Measurements from ENCODE around the gene RB1. TPM values are rescaled to one million over a fixed set of nuclear protein-coding genes. Genes with fewer than 3 reads are reported as not detected.

Gene RB1
- total and polyA plus RNA-seq, 2 donors, result 30.2 to 52.3 TPM

DNA sequence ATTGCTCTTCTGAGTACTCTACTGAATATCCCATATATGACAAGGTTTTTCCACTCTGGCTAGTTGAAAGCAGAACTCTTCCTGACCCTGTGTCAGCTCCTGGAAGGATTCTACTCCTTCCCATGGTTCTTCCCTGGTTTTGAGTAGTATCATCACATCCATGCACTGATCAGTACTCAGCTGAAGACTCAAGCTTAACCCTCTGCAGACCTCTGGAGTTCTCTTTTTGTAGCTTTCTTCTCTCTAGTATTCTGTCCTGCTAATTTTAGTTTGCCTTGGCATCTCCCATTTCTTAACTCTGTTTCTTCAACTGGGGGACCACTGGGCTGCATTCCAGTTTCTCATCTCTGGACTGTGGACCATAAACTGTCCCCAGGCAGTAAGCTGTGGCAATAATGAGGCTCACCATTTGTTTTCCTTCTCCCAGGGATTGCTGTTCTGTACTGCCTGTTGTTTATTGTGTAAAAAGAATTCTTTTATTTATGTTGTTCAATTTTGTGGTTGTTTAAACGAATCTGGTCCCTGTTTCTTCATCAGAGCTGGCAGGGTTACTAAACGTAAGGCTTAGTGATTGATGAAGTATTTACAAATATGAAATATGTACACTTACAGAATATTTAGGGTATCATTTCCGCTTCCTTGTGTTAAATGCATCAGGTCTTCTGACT lies 89.6 kb downstream of the RB1 start:
- H3K4me3 ChIP-seq (ENCODE audit: low read length in 2 of 2), result no peak overlapping the region
- H3K9me3 ChIP-seq (ENCODE audit: control insufficient read depth in 2 of 2, insufficient read depth in 1 of 2, low read length in 1 of 2), result peaks cover 0 to 4% of the 10 kb centered on the region in 2 donors
- no peaks in the 10 kb centered on the region for H3K27me3 ChIP-seq (ENCODE audit: control insufficient read depth in 2 of 2, insufficient read depth in 1 of 2, low read length in 1 of 2)
- H3K4me1 ChIP-seq (ENCODE audit: control insufficient read depth in 2 of 2, insufficient read depth in 2 of 2, low read length in 2 of 2), result no peaks in the 10 kb centered on the region
- H3K27ac ChIP-seq (ENCODE audit: low read depth in 1 of 2, low read length in 1 of 2), result no peak overlapping the region
- DNase-seq (ENCODE audit: low read depth in 6 of 9, low spot score in 9 of 9), result no peak
- H3K36me3 ChIP-seq (ENCODE audit: control insufficient read depth in 2 of 2, insufficient read depth in 2 of 2, low read length in 1 of 2), result peaks cover 12 to 19% of the 10 kb centered on the region in 2 donors
- WGBS, result 98% methylated on average over 3 of the region's 3 CpGs

DNA sequence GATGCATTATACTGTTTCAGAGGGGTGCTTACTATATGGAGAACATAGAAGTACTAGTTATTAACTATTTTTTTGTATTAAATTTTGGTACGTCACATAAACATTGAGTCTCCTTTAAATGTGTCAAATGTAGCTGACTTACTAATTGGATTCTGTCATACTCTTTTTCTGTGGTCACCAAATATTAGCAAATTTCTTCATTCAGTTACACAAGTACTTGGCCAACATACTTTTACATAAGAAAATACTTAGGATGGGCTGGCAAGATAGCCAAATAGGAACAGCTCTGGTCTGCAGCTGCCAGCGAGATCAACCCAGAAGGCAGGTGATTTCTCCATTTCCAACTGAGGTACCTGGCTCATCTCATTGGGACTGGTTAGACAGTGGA lies 90.1 kb downstream of the RB1 start:
- H3K4me1 ChIP-seq (ENCODE audit: control insufficient read depth in 2 of 2, insufficient read depth in 2 of 2, low read length in 2 of 2), result no peaks in the 10 kb centered on the region
- H3K9me3 ChIP-seq (ENCODE audit: control insufficient read depth in 2 of 2, insufficient read depth in 1 of 2, low read length in 1 of 2), result peaks cover 0 to 4% of the 10 kb centered on the region in 2 donors
- H3K27me3 ChIP-seq (ENCODE audit: control insufficient read depth in 2 of 2, insufficient read depth in 1 of 2, low read length in 1 of 2), result no peaks in the 10 kb centered on the region
- H3K27ac ChIP-seq (ENCODE audit: low read depth in 1 of 2, low read length in 1 of 2), result no peak overlapping the region
- H3K4me3 ChIP-seq (ENCODE audit: low read length in 2 of 2), result no peak overlapping the region
- peaks cover 12 to 19% of the 10 kb centered on the region in 2 donors for H3K36me3 ChIP-seq (ENCODE audit: control insufficient read depth in 2 of 2, insufficient read depth in 2 of 2, low read length in 1 of 2)
- no peak for DNase-seq (ENCODE audit: low read depth in 6 of 9, low spot score in 9 of 9)
- 98% methylated on average over 2 of the region's 2 CpGs for WGBS

DNA sequence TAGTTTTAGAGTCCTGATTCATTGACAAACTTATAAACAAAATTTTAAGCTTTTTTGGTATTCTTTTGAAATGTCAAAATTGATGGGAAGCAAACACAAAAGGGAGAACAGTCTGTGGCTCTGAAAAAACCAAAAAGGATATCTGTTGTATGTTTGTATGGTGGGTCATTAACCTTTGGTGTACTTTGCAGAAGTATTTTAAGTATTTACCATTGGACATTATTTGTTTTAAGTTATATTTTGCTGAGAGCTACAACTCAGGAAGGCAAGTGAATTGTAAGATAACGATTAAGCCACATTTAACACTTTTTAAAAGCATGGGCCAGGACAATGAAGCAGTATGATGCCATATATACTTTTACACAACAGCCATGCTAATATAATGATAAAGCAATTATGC lies 94.2 kb downstream of the RB1 start:
- Histone ChIP-seq H3K27ac (ENCODE audit: low read depth in 1 of 2, low read length in 1 of 2) (no peak overlapping the region), H3K4me1 (ENCODE audit: control insufficient read depth in 2 of 2, insufficient read depth in 2 of 2, low read length in 2 of 2) (peaks cover 0 to 4% of the 10 kb centered on the region in 2 donors)
- 61% methylated on average over 1 of the region's 1 CpG for WGBS

DNA sequence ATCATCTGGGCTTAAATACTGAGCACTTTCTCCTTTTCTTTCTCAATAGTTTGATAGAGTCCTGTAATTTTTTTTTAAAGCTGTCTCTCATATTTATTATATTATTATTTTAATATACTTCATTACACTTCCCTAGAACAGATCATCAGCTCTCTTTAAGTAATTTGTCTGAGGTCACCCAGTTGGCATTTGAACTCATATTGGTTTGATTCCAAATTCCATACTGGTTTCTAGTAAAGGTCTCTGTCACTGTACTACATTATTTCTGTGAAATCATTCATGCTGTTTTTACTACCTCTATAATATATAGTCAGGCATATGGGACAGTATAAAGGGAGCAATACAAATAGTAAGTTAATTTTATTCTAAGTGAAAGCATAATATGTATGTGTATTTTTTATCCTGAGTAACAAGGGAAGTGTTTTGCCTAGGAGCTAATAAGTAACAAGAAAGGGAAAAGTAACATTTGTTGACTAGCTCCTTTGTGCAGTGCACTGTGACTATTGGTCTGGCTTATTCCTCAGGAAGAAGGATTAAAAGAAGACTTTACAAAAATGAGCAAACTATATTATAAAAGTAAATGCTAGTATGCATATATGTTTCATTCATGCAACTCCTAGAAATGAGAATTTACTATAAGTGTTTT lies 95.0 kb downstream of the RB1 start:
- peaks cover 12% of the 10 kb centered on the region in 2 donors for H3K36me3 ChIP-seq (ENCODE audit: control insufficient read depth in 2 of 2, insufficient read depth in 2 of 2, low read length in 1 of 2)
- H3K27ac ChIP-seq (ENCODE audit: low read depth in 1 of 2, low read length in 1 of 2), result no peak overlapping the region
- no peaks in the 10 kb centered on the region for H3K9me3 ChIP-seq (ENCODE audit: control insufficient read depth in 2 of 2, insufficient read depth in 1 of 2, low read length in 1 of 2)
- H3K27me3 ChIP-seq (ENCODE audit: control insufficient read depth in 2 of 2, insufficient read depth in 1 of 2, low read length in 1 of 2), result no peaks in the 10 kb centered on the region
- peaks cover 4 to 5% of the 10 kb centered on the region in 2 donors for H3K4me1 ChIP-seq (ENCODE audit: control insufficient read depth in 2 of 2, insufficient read depth in 2 of 2, low read length in 2 of 2)
- H3K4me3 ChIP-seq (ENCODE audit: low read length in 2 of 2), result no peak overlapping the region
- DNase-seq (ENCODE audit: low read depth in 6 of 9, low spot score in 9 of 9), result no peak

More for the DNA sequence above, 94.2 kb downstream of the RB1 start:
- no peaks in the 10 kb centered on the region for H3K27me3 ChIP-seq (ENCODE audit: control insufficient read depth in 2 of 2, insufficient read depth in 1 of 2, low read length in 1 of 2)
- H3K4me3 ChIP-seq (ENCODE audit: low read length in 2 of 2), result no peak overlapping the region
- no peak for DNase-seq (ENCODE audit: low read depth in 6 of 9, low spot score in 9 of 9)
- peaks cover 12 to 19% of the 10 kb centered on the region in 2 donors for H3K36me3 ChIP-seq (ENCODE audit: control insufficient read depth in 2 of 2, insufficient read depth in 2 of 2, low read length in 1 of 2)
- H3K9me3 ChIP-seq (ENCODE audit: control insufficient read depth in 2 of 2, insufficient read depth in 1 of 2, low read length in 1 of 2), result no peaks in the 10 kb centered on the region

DNA sequence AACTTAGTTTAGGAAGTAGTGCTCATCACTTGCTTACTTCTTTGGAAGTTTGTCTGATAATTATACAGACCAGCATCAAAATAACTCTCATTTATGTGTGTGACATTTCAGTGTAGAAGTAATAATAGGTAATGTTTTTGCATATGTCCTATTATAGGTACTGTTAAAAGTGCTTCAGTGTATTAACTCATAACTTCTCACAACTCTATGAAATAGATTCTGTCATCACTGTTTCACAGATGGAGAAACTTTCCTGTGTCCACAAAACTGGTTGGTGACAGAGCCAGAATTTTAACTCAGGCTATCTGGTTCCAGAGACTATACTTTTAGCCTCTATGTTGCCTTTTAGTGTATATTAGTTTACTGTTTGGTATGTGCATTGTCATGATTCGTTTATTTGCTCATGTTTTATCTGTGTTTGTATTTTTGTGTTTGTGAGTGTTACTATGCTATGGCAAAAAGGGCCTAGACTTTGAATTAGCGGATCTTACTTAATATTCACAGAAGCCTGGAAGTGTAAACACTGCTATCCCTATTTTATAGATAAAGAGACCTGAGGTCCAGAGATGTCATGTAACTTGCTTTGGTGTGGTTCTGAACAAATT lies 96.6 kb downstream of the RB1 start:
- Histone ChIP-seq H3K27ac (ENCODE audit: low read depth in 1 of 2, low read length in 1 of 2) (no peak overlapping the region), H3K36me3 (ENCODE audit: control insufficient read depth in 2 of 2, insufficient read depth in 2 of 2, low read length in 1 of 2) (no peaks in the 10 kb centered on the region), H3K9me3 (ENCODE audit: control insufficient read depth in 2 of 2, insufficient read depth in 1 of 2, low read length in 1 of 2) (no peaks in the 10 kb centered on the region), H3K27me3 (ENCODE audit: control insufficient read depth in 2 of 2, insufficient read depth in 1 of 2, low read length in 1 of 2) (no peaks in the 10 kb centered on the region), H3K4me1 (ENCODE audit: control insufficient read depth in 2 of 2, insufficient read depth in 2 of 2, low read length in 2 of 2) (peaks cover 9% of the 10 kb centered on the region in 2 donors), H3K4me3 (ENCODE audit: low read length in 2 of 2) (no peak overlapping the region)
- 89% methylated on average over 2 of the region's 2 CpGs for WGBS
- no peak for DNase-seq (ENCODE audit: low read depth in 6 of 9, low spot score in 9 of 9)

DNA sequence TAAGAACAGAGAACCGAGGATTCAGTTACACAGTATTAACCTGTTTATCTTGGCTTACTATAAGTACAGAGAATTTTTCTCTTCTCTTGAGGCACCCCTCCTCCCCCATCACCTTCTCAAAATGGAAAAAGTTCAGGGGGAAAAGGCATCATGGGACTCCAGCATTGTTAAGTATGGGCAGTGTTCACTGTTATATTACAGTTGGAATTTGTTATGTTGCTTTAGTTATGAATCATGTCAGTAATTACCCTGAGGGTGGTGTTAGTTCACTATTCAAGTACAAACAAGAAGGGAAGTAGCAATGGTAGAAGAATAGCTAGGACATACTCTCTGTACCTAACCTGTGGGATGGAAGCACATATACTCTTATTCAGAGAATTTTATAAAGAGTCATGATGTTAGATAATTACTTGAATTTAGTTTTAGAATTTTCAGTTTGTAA lies 97.3 kb downstream of the RB1 start:
- no peaks in the 10 kb centered on the region for H3K36me3 ChIP-seq (ENCODE audit: control insufficient read depth in 2 of 2, insufficient read depth in 2 of 2, low read length in 1 of 2)
- no peaks in the 10 kb centered on the region for H3K27me3 ChIP-seq (ENCODE audit: control insufficient read depth in 2 of 2, insufficient read depth in 1 of 2, low read length in 1 of 2)
- H3K9me3 ChIP-seq (ENCODE audit: control insufficient read depth in 2 of 2, insufficient read depth in 1 of 2, low read length in 1 of 2), result no peaks in the 10 kb centered on the region
- peaks cover 9% of the 10 kb centered on the region in 2 donors for H3K4me1 ChIP-seq (ENCODE audit: control insufficient read depth in 2 of 2, insufficient read depth in 2 of 2, low read length in 2 of 2)
- peak in 1 of 9 donors; percentile 44 for DNase-seq (ENCODE audit: low read depth in 6 of 9, low spot score in 9 of 9)
- WGBS, result 73% methylated on average over 1 of the region's 1 CpG
- peak overlapping the region in 1 of 2 donors; percentile 45 for H3K27ac ChIP-seq (ENCODE audit: low read depth in 1 of 2, low read length in 1 of 2)
- H3K4me3 ChIP-seq (ENCODE audit: low read length in 2 of 2), result no peak overlapping the region

DNA sequence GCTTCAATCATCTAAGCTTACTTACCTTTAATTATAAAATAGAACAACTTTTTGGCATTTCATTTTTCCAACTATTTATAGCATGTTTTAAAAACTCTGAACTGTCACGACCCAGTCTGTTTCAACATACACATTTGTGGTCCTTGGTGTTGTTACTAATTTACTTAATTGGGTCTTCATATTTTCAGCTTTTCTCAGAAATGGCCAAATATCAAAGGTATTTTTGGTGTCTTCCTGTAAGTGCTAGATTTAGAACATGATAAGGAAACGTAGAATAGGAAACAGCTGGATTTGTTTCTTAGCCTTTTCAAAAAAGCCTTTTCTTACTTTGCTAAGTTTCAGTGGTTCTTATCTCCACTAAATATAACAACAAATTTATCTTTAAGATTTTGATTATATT lies 97.9 kb downstream of the RB1 start:
- peak in 1 of 9 donors; percentile 48 for DNase-seq (ENCODE audit: low read depth in 6 of 9, low spot score in 9 of 9)
- WGBS, result 3% methylated on average over 2 of the region's 2 CpGs
- Histone ChIP-seq H3K4me1 (ENCODE audit: control insufficient read depth in 2 of 2, insufficient read depth in 2 of 2, low read length in 2 of 2) (peaks cover 9% of the 10 kb centered on the region in 2 donors), H3K4me3 (ENCODE audit: low read length in 2 of 2) (no peak overlapping the region), H3K27me3 (ENCODE audit: control insufficient read depth in 2 of 2, insufficient read depth in 1 of 2, low read length in 1 of 2) (no peaks in the 10 kb centered on the region), H3K27ac (ENCODE audit: low read depth in 1 of 2, low read length in 1 of 2) (peak overlapping the region in 1 of 2 donors; percentile 45), H3K36me3 (ENCODE audit: control insufficient read depth in 2 of 2, insufficient read depth in 2 of 2, low read length in 1 of 2) (no peaks in the 10 kb centered on the region), H3K9me3 (ENCODE audit: control insufficient read depth in 2 of 2, insufficient read depth in 1 of 2, low read length in 1 of 2) (no peaks in the 10 kb centered on the region)

DNA sequence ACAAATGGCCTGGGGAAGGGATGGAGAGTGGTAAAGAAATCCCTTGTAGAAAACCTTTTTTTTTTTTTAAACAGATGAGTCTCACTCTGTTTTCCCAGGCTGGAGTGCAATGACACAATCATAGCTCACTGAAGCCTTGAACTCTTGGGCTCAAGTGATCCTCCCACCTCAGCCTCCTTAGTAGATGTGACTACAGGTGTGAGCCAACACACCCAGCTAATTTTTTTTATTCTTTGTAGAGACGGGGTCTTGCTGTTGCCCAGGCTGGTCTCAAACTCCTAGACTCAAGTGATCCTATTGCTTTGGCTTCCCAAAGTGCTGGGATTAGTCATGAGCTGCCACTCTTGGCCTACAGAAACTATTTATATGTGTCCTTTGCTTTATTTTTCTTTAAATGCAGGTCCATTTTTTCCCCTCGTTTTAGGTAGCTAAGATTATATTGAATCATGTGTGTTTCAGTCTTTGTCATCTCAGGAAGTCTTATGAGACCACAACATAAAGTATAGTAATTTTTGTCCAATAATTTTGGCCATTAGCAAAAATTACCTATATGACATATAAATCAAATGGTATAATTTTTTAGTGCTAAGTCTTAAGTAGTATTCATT lies 98.9 kb downstream of the RB1 start:
- WGBS, result 43% methylated on average over 2 of the region's 2 CpGs
- Histone ChIP-seq H3K27ac (ENCODE audit: low read depth in 1 of 2, low read length in 1 of 2) (no peak overlapping the region), H3K9me3 (ENCODE audit: control insufficient read depth in 2 of 2, insufficient read depth in 1 of 2, low read length in 1 of 2) (no peaks in the 10 kb centered on the region), H3K4me1 (ENCODE audit: control insufficient read depth in 2 of 2, insufficient read depth in 2 of 2, low read length in 2 of 2) (peaks cover 9% of the 10 kb centered on the region in 2 donors), H3K27me3 (ENCODE audit: control insufficient read depth in 2 of 2, insufficient read depth in 1 of 2, low read length in 1 of 2) (no peaks in the 10 kb centered on the region), H3K4me3 (ENCODE audit: low read length in 2 of 2) (no peak overlapping the region), H3K36me3 (ENCODE audit: control insufficient read depth in 2 of 2, insufficient read depth in 2 of 2, low read length in 1 of 2) (no peaks in the 10 kb centered on the region)
- DNase-seq (ENCODE audit: low read depth in 6 of 9, low spot score in 9 of 9), result no peak

DNA sequence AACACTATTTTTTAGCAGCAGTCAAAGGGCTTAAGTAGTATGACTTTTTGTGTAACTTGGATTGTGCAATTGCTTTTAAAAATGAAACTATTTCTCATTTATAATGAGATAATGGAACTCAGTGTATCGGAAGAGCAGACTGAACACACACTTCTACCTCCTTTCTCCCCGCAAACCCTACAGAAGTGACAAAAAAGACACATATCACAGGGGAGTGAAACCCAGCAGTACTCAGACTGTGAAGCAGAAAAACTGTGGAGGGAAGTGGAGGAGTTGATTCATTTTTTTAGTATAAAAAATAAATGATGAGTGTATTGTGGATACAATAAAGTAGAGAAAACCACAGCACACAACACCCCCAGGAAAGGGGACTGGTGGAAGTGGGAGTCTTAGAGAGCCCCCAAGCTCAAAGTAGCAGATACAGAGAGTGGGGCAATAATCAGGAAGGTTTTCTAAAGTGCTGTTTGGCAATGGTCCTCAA lies 99.6 kb downstream of the RB1 start:
- H3K27me3 ChIP-seq (ENCODE audit: control insufficient read depth in 2 of 2, insufficient read depth in 1 of 2, low read length in 1 of 2), result no peaks in the 10 kb centered on the region
- H3K4me3 ChIP-seq (ENCODE audit: low read length in 2 of 2), result no peak overlapping the region
- peak in 1 of 9 donors; percentile 47 for DNase-seq (ENCODE audit: low read depth in 6 of 9, low spot score in 9 of 9)
- no peaks in the 10 kb centered on the region for H3K9me3 ChIP-seq (ENCODE audit: control insufficient read depth in 2 of 2, insufficient read depth in 1 of 2, low read length in 1 of 2)
- 23% methylated on average over 2 of the region's 2 CpGs for WGBS
- peak overlapping the region; percentile 1 to 77 for H3K27ac ChIP-seq (ENCODE audit: low read depth in 1 of 2, low read length in 1 of 2)
- no peaks in the 10 kb centered on the region for H3K36me3 ChIP-seq (ENCODE audit: control insufficient read depth in 2 of 2, insufficient read depth in 2 of 2, low read length in 1 of 2)
- peaks cover 9% of the 10 kb centered on the region in 2 donors for H3K4me1 ChIP-seq (ENCODE audit: control insufficient read depth in 2 of 2, insufficient read depth in 2 of 2, low read length in 2 of 2)

All from thymus (tissue), 11 donors.